GM23338 (cell line): Measurements from ENCODE around the gene CD1D.

ENCODE experiments used
- CTCF ChIP-seq, 2 experiments: fragments of 200-600 bp in 1 of 2; sonication (generic) in 1 of 2; conservative IDR thresholded peaks; 2 replicates each; pipeline versions ENCODE4 v1.5.1 to v1.6.1; 2016 to 2017; ENCODE audit warnings: antibody characterized with exemption in 2 of 2, low read depth in 2 of 2, mild to moderate bottlenecking in 2 of 2, moderate library complexity in 1 of 2
- ETS1 ChIP-seq: IDR thresholded peaks from 2 replicates; pipeline ENCODE4 v1.6.1; 2016; ENCODE audit warnings: antibody characterized with exemption
- EZH2 ChIP-seq: fragments of 200-600 bp; sonication (generic); IDR thresholded peaks from one replicate; pipeline ENCODE4 v1.8.0; 2017; ENCODE audit warnings: antibody characterized with exemption, mild to moderate bottlenecking, low read depth; ENCODE audit not compliant: unreplicated experiment
- EZH2phosphoT487 ChIP-seq: fragments of 200-600 bp; sonication (generic); IDR thresholded peaks from one replicate; pipeline ENCODE4 v1.8.1; 2018; ENCODE audit warnings: antibody characterized with exemption; ENCODE audit not compliant: unreplicated experiment
- JUNB ChIP-seq: IDR thresholded peaks from one replicate; pipeline ENCODE4 v1.6.1; 2016; ENCODE audit warnings: antibody characterized with exemption; ENCODE audit not compliant: unreplicated experiment
- POLR2AphosphoS5 ChIP-seq: IDR thresholded peaks from 2 replicates; pipeline ENCODE4 v1.6.1; 2016; ENCODE audit warnings: antibody characterized with exemption, low read depth
- REST ChIP-seq: IDR thresholded peaks from one replicate; pipeline ENCODE4 v1.6.1; 2018; ENCODE audit warnings: antibody characterized with exemption; ENCODE audit not compliant: unreplicated experiment
- STAT1 ChIP-seq: IDR thresholded peaks from one replicate; pipeline ENCODE4 v1.6.1; 2016; ENCODE audit warnings: antibody characterized with exemption; ENCODE audit not compliant: unreplicated experiment

DNA sequence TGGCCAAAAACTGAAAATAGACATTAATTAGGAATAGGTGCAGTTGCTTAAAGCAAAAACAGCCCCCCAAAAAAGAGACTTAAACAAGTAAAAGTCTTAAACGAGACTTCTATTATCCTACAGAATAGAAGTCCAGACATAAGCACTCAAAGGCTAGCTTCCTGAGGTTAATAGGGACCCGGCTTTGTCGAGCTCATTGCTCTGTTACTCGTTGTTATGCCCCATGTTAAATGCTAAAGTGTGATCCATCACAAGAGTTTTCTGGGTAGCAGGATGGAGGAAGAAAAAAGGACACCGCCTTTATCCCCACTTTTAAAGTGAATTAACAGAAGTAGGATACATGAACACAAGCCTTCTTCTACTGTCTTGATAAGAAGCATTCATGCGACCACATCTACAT, 10.6 kb downstream of the CD1D start:
- TF ChIP-seq CTCF (conservative IDR thresholded peaks at IDR 0.05; ENCODE audit: low read depth in 2 of 2): no peak
- no peak for TF ChIP-seq REST
- no peak for TF ChIP-seq STAT1
- no peak for TF ChIP-seq EZH2
- TF ChIP-seq EZH2phosphoT487: no peak
- TF ChIP-seq ETS1: no peak
- no peak for TF ChIP-seq POLR2AphosphoS5
- TF ChIP-seq JUNB: no peak
